Adipose tissue (tissue), 3 donors: ENCODE data around the gene RLN2. TPM values are rescaled to one million over a fixed set of nuclear protein-coding genes. Genes with fewer than 3 reads are reported as not detected.

Experiments used
- H3K27ac ChIP-seq: one replicate; pipeline ENCODE4 v1.5.1; 2013; ENCODE audit warnings: low read depth, low read length
- WGBS, 3 donors: extraction: QIAGEN DNeasy Blood & Tissue Kit; methylation state at CpG; one replicate each; pipeline ENCODE4 v1.1.7; 2013; 5-methylcytosine and 5-hydroxymethylcytosine counted together
- polyA plus RNA-seq, 3 donors: library from polyadenylated mRNA; stranded (reverse); fragments of 200-250 nt; gene quantifications; one replicate each; pipeline ENCODE4 v1.2.3, GENCODE V29; 2013
- donor health status: healthy with polysubstance abuse.
- donor health status: Bipolar disorder and iron deficiency.
- donor health status: healthy.

Gene RLN2
- polyA plus RNA-seq, 3 donors, result 0.41 to 1.2 TPM; not detected in 1

- no peak overlapping the region for H3K27ac ChIP-seq
These were observed 18.3 kb downstream of the RLN2 start for GRCh38 chr9:5286262-5286661.

GRCh38 chr9:5278486-5278885 lies 26.0 kb downstream of the RLN2 start:
- WGBS, 3 donors, result 58 to 81% (median 74%) methylated on average over 2 of the region's 2 CpGs
- no peak overlapping the region for H3K27ac ChIP-seq

GRCh38 chr9:5274770-5275169 lies 29.7 kb downstream of the RLN2 start:
- no peak overlapping the region for H3K27ac ChIP-seq
- WGBS, 3 donors, result 91 to 96% (median 92%) methylated on average over 2 of the region's 2 CpGs

GRCh38 chr9:5269249-5269715 lies 35.2 kb downstream of the RLN2 start:
- 40 to 50% (median 44%) methylated on average over 6 of the region's 6 CpGs for WGBS, 3 donors
- no peak overlapping the region for H3K27ac ChIP-seq

GRCh38 chr9:5265939-5266338 lies 38.6 kb downstream of the RLN2 start:
- H3K27ac ChIP-seq, result no peak overlapping the region
- 50 to 89% (median 86%) methylated on average over 1 of the region's 1 CpG for WGBS, 3 donors

- H3K27ac ChIP-seq, result no peak overlapping the region
These were observed 40.3 kb downstream of the RLN2 start for GRCh38 chr9:5264219-5264595.

- no peak overlapping the region for H3K27ac ChIP-seq
- WGBS, 3 donors, result 31 to 51% (median 49%) methylated on average over 5 of the region's 5 CpGs
These were observed 40.9 kb downstream of the RLN2 start for GRCh38 chr9:5263351-5264218.

Other genes with a start within 250 kb of the RLN2 start
- not detected for gene INSL6, start 119.1 kb downstream of the RLN2 start, polyA plus RNA-seq
- not detected for gene INSL4, start 73.3 kb downstream of the RLN2 start, polyA plus RNA-seq
- under 1 TPM in 1 of 3 donors, not detected in 2; 0.18 TPM for gene RLN1, start 35.2 kb upstream of the RLN2 start, polyA plus RNA-seq
- 10 to 100 TPM in 2 of 3 donors, 1 to 10 TPM in 1; 8.4 to 20.2 (median 12.4) TPM for gene PLGRKT, start 133.2 kb upstream of the RLN2 start, polyA plus RNA-seq
- 1 to 10 TPM in 1 of 3 donors, under 1 TPM in 2; 0.22 to 2.6 (median 0.87) TPM for gene CD274, start 145.8 kb upstream of the RLN2 start, polyA plus RNA-seq
- 1 to 10 TPM in 2 of 3 donors, under 1 TPM in 1; 0.14 to 1.6 (median 1.1) TPM for gene PDCD1LG2, start 205.8 kb upstream of the RLN2 start, polyA plus RNA-seq